ENCODE data around the gene PANX2. TPM values are rescaled to one million over a fixed set of nuclear protein-coding genes. Genes with fewer than 3 reads are reported as not detected.

The PANX2 gene
- total RNA-seq, 1 experiment from 2014 or later, result 0.77 TPM

DNA sequence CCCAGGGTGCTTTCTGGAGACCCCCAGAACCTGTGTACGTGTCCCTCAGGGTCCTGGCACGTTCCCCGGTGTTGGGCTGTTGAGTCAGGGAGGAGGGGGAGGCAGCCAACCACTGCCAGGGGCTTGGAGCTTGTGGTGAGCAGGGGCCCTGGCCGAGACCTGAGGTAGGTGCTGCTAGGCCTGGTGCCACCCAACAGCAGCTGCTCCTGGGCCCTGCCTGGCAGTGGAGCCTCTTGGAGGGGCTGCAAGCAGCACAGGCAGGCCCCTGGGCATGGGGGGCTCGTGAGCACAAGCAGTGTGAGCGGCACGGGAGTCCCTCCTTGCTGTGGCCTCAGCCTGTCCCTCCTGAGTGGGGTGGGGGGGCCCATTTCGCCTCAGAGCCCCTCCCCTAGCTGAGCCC lies 23.1 kb downstream of the PANX2 start:
- Mint-ChIP-seq H3K36me3 (ENCODE audit: insufficient read depth, unreplicated experiment) (peaks cover 39% of the 10 kb centered on the region), H3K4me3 (ENCODE audit: unreplicated experiment) (no peak overlapping the region), H3K9me3 (ENCODE audit: unreplicated experiment) (no peaks in the 10 kb centered on the region), H3K4me1 (ENCODE audit: insufficient read depth, unreplicated experiment) (peaks cover 5% of the 10 kb centered on the region), H3K27ac (ENCODE audit: low read depth, unreplicated experiment) (no peak overlapping the region), H3K27me3 (ENCODE audit: insufficient read depth, unreplicated experiment) (no peaks in the 10 kb centered on the region)
- DNase-seq (ENCODE audit: unreplicated experiment), result no peak
- no TSS peak for BruUV-seq (replicated peaks)
- POLR2A ChIA-PET, result interaction anchor here (1.6 kb wide), 1 partner anchor 15 kb away, joined by 7 read pairs; no protein-coding TSS in a partner anchor
- CTCF ChIA-PET, result interaction anchor here (1.3 kb wide), 1 partner anchor 45 kb away, joined by 3 read pairs; no protein-coding TSS in a partner anchor
- intact Hi-C loops (cut with micrococcal nuclease), result no loop called here
- TF ChIP-seq, protein P1, sequence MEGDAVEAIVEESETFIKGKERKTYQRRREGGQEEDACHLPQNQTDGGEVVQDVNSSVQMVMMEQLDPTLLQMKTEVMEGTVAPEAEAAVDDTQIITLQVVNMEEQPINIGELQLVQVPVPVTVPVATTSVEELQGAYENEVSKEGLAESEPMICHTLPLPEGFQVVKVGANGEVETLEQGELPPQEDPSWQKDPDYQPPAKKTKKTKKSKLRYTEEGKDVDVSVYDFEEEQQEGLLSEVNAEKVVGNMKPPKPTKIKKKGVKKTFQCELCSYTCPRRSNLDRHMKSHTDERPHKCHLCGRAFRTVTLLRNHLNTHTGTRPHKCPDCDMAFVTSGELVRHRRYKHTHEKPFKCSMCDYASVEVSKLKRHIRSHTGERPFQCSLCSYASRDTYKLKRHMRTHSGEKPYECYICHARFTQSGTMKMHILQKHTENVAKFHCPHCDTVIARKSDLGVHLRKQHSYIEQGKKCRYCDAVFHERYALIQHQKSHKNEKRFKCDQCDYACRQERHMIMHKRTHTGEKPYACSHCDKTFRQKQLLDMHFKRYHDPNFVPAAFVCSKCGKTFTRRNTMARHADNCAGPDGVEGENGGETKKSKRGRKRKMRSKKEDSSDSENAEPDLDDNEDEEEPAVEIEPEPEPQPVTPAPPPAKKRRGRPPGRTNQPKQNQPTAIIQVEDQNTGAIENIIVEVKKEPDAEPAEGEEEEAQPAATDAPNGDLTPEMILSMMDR (IDR thresholded peaks at IDR 0.05; ENCODE audit: unreplicated experiment), result no peak

DNA sequence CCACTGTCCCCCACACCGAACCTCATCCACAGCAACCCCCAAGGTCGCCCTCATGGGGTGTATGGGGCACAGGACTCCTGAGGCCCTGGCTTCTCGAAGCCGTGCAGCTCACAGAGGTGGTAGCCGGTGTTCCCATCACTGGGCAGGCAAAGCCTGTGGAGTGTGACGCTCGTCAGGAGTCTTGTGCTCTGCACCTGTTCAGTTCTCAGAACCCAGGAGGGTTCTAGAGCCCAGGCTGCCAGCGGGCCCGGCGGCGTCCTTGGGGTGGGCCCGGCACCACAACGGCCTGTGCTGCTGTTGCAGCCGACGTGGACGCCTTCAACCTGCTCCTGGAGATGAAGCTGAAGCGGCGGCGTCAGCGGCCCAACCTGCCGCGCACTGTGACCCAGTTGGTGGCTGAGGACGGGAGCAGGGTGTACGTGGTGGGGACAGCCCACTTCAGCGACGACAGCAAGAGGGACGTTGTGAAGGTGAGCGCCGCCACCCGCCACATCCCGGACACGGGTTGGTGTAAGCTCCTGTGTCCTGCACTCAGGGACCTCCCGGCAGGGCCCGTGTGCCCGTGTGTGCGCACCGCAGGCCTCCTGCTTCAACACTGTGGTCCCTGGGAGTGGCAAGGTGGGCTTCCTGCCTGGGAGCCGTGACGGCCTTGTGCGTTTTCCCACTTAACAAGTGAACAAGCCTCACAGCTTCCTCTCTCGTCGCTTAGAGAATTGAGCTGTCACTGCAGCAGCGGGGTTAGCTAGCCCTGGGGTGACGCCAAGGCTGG lies 23.7 kb downstream of the PANX2 start:
- Mint-ChIP-seq H3K27ac (ENCODE audit: low read depth, unreplicated experiment) (no peak overlapping the region), H3K36me3 (ENCODE audit: insufficient read depth, unreplicated experiment) (peaks cover 40% of the 10 kb centered on the region), H3K4me3 (ENCODE audit: unreplicated experiment) (no peak overlapping the region), H3K4me1 (ENCODE audit: insufficient read depth, unreplicated experiment) (peaks cover 5% of the 10 kb centered on the region), H3K27me3 (ENCODE audit: insufficient read depth, unreplicated experiment) (no peaks in the 10 kb centered on the region), H3K9me3 (ENCODE audit: unreplicated experiment) (no peaks in the 10 kb centered on the region)
- BruUV-seq (replicated peaks), result no TSS peak
- POLR2A ChIA-PET, result interaction anchor here (1.6 kb wide), 1 partner anchor 14 kb away, joined by 7 read pairs; no protein-coding TSS in a partner anchor
- CTCF ChIA-PET, result interaction anchor here (0.6 to 1.3 kb wide), 3 partner anchors 10 to 45 kb away, joined by 3 to 4 read pairs (median 3); no protein-coding TSS in a partner anchor
- no peak for DNase-seq (ENCODE audit: unreplicated experiment)
- intact Hi-C loops (cut with micrococcal nuclease), result no loop called here
- TF ChIP-seq, protein P1 (IDR thresholded peaks at IDR 0.05; ENCODE audit: unreplicated experiment), result no peak

DNA sequence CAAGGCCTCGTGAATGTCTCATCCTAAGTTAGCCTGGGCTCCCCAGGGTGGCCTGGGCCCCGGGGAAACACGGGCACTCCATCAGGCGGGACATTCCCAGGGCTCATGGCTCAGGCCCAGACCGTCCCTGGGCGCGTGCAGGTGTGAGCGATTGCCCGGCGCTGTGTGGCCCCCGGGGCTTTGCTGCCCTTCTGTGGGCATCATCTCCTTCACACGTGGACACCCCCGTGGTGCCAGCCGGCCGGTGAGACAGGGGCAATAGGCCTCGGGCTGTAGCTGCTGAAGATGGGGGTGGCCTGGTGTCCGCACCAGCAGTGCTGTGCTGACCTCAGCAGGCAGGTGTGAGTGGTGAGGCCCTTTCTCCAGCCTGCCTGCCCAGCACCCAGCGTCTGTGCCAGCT lies 25.7 kb downstream of the PANX2 start:
- peaks cover 37% of the 10 kb centered on the region for H3K36me3 Mint-ChIP-seq (ENCODE audit: insufficient read depth, unreplicated experiment)
- no peak for DNase-seq (ENCODE audit: unreplicated experiment)
- intact Hi-C loops (cut with micrococcal nuclease), result no loop called here
- TF ChIP-seq, protein P1 (IDR thresholded peaks at IDR 0.05; ENCODE audit: unreplicated experiment), result no peak
- no peaks in the 10 kb centered on the region for H3K9me3 Mint-ChIP-seq (ENCODE audit: unreplicated experiment)
- peaks cover 3% of the 10 kb centered on the region for H3K4me1 Mint-ChIP-seq (ENCODE audit: insufficient read depth, unreplicated experiment)
- ChIA-PET CTCF (no interaction called here), POLR2A (no interaction called here)
- no TSS peak for BruUV-seq (replicated peaks)
- no peak overlapping the region for H3K4me3 Mint-ChIP-seq (ENCODE audit: unreplicated experiment)
- H3K27me3 Mint-ChIP-seq (ENCODE audit: insufficient read depth, unreplicated experiment), result no peaks in the 10 kb centered on the region
- no peak overlapping the region for H3K27ac Mint-ChIP-seq (ENCODE audit: low read depth, unreplicated experiment)

DNA sequence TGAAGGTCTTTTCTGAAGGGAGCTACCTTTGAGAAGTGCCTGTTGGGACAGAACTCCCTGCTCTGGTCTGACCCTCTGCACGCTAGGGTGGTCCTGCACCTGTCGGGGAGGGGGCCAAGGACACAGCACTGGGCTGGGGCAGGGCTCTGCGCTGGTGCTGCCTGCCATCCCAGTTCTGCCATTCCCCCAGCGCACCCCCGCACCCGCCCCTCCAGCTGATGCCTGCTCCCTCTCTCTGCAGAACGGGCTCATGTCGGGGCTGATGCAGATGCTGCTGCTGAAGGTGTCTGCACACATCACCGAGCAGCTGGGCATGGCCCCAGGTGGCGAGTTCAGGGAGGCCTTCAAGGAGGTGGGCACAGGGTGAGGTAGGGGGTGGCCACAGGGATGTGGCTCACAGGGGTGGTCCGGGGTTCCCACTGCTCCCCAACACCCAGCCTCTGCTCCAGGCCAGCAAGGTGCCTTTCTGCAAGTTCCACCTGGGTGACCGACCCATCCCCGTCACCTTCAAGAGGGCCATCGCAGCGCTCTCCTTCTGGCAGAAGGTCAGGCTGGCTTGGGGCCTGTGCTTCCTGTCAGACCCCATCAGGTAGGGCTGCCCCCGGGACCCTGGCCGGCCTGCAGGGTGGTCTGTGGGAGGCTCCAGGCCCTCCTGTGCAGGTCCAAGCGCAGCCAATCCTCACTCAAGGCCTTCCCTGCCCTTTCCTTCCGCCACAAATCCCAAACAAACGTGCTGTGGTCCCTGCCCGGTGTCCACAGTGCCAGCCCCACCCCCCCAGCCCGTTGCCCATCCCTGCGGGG lies 26.7 kb downstream of the PANX2 start:
- Mint-ChIP-seq H3K27ac (ENCODE audit: low read depth, unreplicated experiment) (no peak overlapping the region), H3K27me3 (ENCODE audit: insufficient read depth, unreplicated experiment) (no peaks in the 10 kb centered on the region), H3K9me3 (ENCODE audit: unreplicated experiment) (no peaks in the 10 kb centered on the region), H3K4me1 (ENCODE audit: insufficient read depth, unreplicated experiment) (no peaks in the 10 kb centered on the region), H3K36me3 (ENCODE audit: insufficient read depth, unreplicated experiment) (peaks cover 36% of the 10 kb centered on the region), H3K4me3 (ENCODE audit: unreplicated experiment) (no peak overlapping the region)
- TF ChIP-seq, protein P1 (IDR thresholded peaks at IDR 0.05; ENCODE audit: unreplicated experiment), result no peak
- POLR2A ChIA-PET, result no interaction called here
- DNase-seq (ENCODE audit: unreplicated experiment), result no peak
- CTCF ChIA-PET, result no interaction called here
- intact Hi-C loops (cut with micrococcal nuclease), result no loop called here
- no TSS peak for BruUV-seq (replicated peaks)

Measured in MCF 10A (cell line).